Measurements from ENCODE around the gene STX3.
"Not testable (repeated sequence)": the region's sequence is repeated elsewhere in the genome, so short reads cannot be mapped to it uniquely, and the experiment has no call there.

The STX3 gene

GRCh38 chr11:59849129-59849528, 94.0 kb downstream of the STX3 start:
- no peak for DNase-seq (ENCODE audit: low read depth, low spot score)
- Histone ChIP-seq H3K4me1 (ENCODE audit: insufficient read depth, insufficient read length) (peaks cover 2% of the 10 kb centered on the region), H3K4me3 (ENCODE audit: insufficient read length, low read depth) (no peak overlapping the region), H3K27me3 (ENCODE audit: insufficient read depth, insufficient read length) (no peaks in the 10 kb centered on the region), H3K36me3 (ENCODE audit: insufficient read depth, insufficient read length, low read length) (no peaks in the 10 kb centered on the region), H3K9me3 (ENCODE audit: insufficient read depth, low read length) (no peaks in the 10 kb centered on the region), H3K9ac (ENCODE audit: insufficient read length, low read depth) (no peak overlapping the region)
- TF ChIP-seq YY1 (IDR thresholded peaks at IDR 0.05; ENCODE audit: insufficient read depth, insufficient read length) (no peak), SUZ12 (IDR thresholded peaks at IDR 0.05; ENCODE audit: extremely low read depth, insufficient read depth, insufficient read length) (no peak), ZNF274 (IDR thresholded peaks at IDR 0.05; ENCODE audit: low read depth, low read length) (no peak)

GRCh38 chr11:59849551-59849950, 94.4 kb downstream of the STX3 start:
- not testable (repeated sequence) for H3K36me3 ChIP-seq (ENCODE audit: insufficient read depth, insufficient read length, low read length)

GRCh38 chr11:59851416-59851815, 96.2 kb downstream of the STX3 start:
- not testable (repeated sequence) for DNase-seq (ENCODE audit: low read depth, low spot score); H3K9ac ChIP-seq (ENCODE audit: insufficient read length, low read depth); H3K4me3 ChIP-seq (ENCODE audit: insufficient read length, low read depth); H3K27me3 ChIP-seq (ENCODE audit: insufficient read depth, insufficient read length); H3K4me1 ChIP-seq (ENCODE audit: insufficient read depth, insufficient read length); H3K36me3 ChIP-seq (ENCODE audit: insufficient read depth, insufficient read length, low read length); H3K9me3 ChIP-seq (ENCODE audit: insufficient read depth, low read length)

More at GRCh38 chr11:59849551-59849950, 94.4 kb downstream of the STX3 start:
- not testable (repeated sequence) for DNase-seq (ENCODE audit: low read depth, low spot score); H3K27me3 ChIP-seq (ENCODE audit: insufficient read depth, insufficient read length); H3K9ac ChIP-seq (ENCODE audit: insufficient read length, low read depth); H3K4me1 ChIP-seq (ENCODE audit: insufficient read depth, insufficient read length); H3K4me3 ChIP-seq (ENCODE audit: insufficient read length, low read depth); H3K9me3 ChIP-seq (ENCODE audit: insufficient read depth, low read length)

DNA sequence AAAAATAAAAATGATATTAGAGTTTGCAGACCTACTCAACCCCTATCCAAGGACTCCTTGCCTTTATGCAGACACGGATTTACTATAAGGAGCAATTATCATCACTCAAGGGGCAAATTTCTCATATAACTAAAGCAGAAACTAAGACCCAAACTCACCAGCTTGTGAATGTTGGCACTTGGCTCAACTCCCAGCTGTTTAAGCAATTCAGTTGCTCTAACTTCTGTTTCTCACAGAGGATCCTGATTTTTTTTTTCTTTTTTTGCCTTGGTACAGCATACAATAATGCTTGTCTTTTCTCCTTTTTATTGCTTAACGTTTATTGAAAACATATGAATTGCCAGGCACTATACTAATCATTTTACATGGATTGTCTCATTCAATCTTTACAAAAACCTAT, 99.7 kb downstream of the STX3 start:
- DNase-seq (ENCODE audit: low read depth, low spot score) = no peak
- H3K9me3 ChIP-seq (ENCODE audit: insufficient read depth, low read length) = no peaks in the 10 kb centered on the region
- TF ChIP-seq SUZ12 (IDR thresholded peaks at IDR 0.05; ENCODE audit: extremely low read depth, insufficient read depth, insufficient read length) (no peak), YY1 (IDR thresholded peaks at IDR 0.05; ENCODE audit: insufficient read depth, insufficient read length) (no peak), ZNF274 (IDR thresholded peaks at IDR 0.05; ENCODE audit: low read depth, low read length) (no peak)
- no peaks in the 10 kb centered on the region for H3K4me1 ChIP-seq (ENCODE audit: insufficient read depth, insufficient read length)
- no peak overlapping the region for H3K4me3 ChIP-seq (ENCODE audit: insufficient read length, low read depth)
- H3K36me3 ChIP-seq (ENCODE audit: insufficient read depth, insufficient read length, low read length) = no peaks in the 10 kb centered on the region
- H3K9ac ChIP-seq (ENCODE audit: insufficient read length, low read depth) = no peak overlapping the region
- H3K27me3 ChIP-seq (ENCODE audit: insufficient read depth, insufficient read length) = no peaks in the 10 kb centered on the region
